ES-I3 (cell line): Measurements from ENCODE around the gene SCAMP5.

Experiments used
- H3K36me3 ChIP-seq: 2 replicates; pipeline ENCODE4 v1.6.1; 2013; ENCODE audit warnings: mild to moderate bottlenecking, low read length, control low read depth, moderate library complexity; ENCODE audit not compliant: insufficient read depth
- H3K4me1 ChIP-seq: 2 replicates; pipeline ENCODE4 v1.6.1; 2013; ENCODE audit warnings: mild to moderate bottlenecking, control low read depth, low read length; ENCODE audit not compliant: insufficient read depth
- H3K9ac ChIP-seq: 2 replicates; pipeline ENCODE4 v1.6.1; 2013; ENCODE audit warnings: low read depth, mild to moderate bottlenecking, low read length, moderate library complexity
- H3K9me3 ChIP-seq: 2 replicates; pipeline ENCODE4 v1.6.1; 2013; ENCODE audit warnings: mild to moderate bottlenecking, low read length, moderate library complexity; ENCODE audit not compliant: control insufficient read depth, insufficient read depth

Gene SCAMP5

DNA sequence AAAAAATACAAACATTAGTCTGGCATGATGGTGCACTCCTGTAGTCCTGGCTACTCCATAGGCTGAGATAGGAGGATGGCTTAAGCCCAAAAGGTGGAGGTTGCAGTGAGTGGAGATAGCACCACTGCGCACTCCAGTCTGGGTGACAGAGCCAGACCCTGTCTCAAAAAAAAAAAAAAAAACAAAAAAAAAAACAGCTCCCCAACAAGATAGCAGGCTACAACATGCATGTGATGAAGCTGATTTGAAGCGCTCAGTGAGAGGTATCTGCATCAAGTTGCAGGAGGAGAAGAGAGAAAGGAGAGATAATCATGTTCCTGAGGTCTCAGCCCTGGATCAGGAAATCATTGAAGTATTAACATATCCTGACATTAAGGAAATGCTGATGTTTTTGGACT lies 27.4 kb downstream of the SCAMP5 start:
- no peaks in the 10 kb centered on the region for H3K4me1 ChIP-seq
- H3K9me3 ChIP-seq: no peaks in the 10 kb centered on the region
- no peaks in the 10 kb centered on the region for H3K36me3 ChIP-seq
- no peak overlapping the region for H3K9ac ChIP-seq

GRCh38 chr15:75023181-75023871 lies 28.0 kb downstream of the SCAMP5 start, which contains the start of gene PPCDC:
PPCDC (plus strand) TSS chr15:75023590; CDS start chr15:75028319, 4,729 bp downstream.
- no peaks in the 10 kb centered on the region for H3K4me1 ChIP-seq
- peak within 1 kb of the TSS; percentile 92 for H3K9ac ChIP-seq
- H3K36me3 ChIP-seq: no peaks in the 10 kb centered on the region
- no peaks in the 10 kb centered on the region for H3K9me3 ChIP-seq

DNA sequence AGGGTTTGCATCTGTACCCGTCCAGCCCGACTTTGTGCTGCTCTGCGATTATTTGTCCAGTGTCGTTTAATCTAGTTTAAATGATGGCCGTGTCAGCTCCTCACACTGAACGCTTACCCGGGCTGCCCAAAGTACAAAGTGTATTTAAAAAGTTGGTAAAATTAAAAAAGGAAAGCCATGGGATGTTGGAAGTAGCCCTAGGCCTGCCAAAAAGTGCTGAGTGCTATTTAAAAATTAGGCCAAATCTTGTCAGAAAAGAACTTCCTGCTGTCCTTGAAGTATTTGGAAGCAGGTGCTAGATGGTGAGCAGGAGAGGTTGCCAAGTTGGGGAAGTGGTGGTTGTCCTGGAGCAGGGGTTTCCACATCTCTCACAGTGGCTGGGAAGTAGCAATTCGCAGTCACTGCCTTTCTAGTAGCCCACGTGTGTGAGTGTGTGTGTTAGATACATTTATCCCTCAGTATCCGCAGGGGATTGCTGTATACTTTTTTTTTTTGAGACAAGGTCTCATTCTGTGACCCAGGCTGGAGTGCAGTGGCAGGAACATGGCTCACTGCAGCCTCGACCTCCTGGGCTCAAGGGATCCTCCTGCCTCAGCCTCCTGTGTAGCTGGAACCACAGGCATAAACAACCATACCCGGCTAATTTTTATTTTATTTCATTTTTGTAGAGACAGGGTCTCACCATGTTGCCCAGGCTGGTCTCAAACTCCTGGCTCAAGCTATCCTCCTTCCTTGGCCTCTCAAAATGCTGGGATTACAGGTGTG lies 28.7 kb downstream of the SCAMP5 start:
- Histone ChIP-seq H3K4me1 (0 out of 2 replicates have a peak, but pooled peaks cover 4% of the 10 kb centered on the region), H3K9ac (peak overlapping the region; percentile 92), H3K9me3 (no peaks in the 10 kb centered on the region), H3K36me3 (no peaks in the 10 kb centered on the region)

DNA sequence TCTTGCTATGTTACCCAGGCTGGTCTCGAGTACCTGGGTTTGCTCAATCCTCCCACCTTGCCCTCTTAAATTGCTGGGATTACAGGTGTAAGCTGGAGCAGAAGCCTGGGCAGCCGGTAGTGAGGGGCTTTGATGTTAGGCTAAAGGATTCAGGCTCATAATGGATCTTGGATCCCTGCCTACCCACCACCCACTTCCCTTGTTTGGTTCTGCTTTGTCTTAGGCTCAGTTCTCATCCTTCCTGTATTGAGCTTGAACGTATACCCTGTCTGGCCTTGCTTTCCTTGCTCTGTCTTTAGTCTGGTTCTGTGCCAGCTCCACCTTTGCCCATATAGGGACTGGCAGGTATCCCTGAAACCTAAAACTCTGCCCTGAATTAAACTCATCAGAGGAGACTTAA lies 29.7 kb downstream of the SCAMP5 start:
- Histone ChIP-seq H3K36me3 (no peaks in the 10 kb centered on the region), H3K9me3 (no peaks in the 10 kb centered on the region), H3K9ac (no peak overlapping the region), H3K4me1 (peaks cover 10% of the 10 kb centered on the region; the same call in 1 of the 2 replicates)

DNA sequence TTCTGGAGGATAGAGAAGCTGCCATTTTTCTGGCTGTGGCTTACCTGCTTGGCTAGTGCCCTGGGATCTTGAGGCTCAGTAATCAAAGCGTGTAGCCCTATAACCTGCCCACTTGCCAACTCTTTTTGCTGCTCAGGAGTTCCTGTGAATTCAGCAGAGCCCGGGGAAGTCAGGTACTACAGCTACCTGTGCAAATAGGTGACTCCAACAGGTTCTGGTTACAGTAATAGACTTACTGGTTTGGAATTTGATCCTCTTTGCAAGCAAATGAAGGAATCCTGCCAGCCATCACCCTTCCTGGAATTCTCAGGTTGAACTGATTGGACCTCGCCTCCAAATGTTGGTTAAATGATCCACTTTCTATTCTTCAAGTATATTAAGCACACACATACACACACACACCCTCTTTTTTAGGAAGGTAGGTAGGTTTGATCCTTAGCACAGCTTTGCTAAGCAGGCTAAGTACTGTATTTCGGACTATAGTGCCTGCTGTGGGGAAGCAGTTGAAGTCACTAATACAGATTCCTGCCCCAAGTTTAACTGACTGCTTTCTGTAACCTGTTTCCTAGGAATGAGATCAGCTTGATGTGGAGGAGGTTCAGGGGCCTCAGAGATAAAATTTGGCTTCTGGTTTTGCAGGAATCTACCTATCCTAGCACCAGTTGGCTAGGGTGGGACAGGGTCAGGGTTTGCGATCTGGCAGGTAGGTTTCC lies 30.3 kb downstream of the SCAMP5 start:
- no peak overlapping the region for H3K9ac ChIP-seq

GRCh38 chr15:75027551-75027950 lies 32.2 kb downstream of the SCAMP5 start:
- Histone ChIP-seq H3K9me3 (no peaks in the 10 kb centered on the region), H3K4me1 (peaks cover 22% of the 10 kb centered on the region; the same call in 1 of the 2 replicates), H3K36me3 (0 out of 2 replicates have a peak, but pooled peaks cover 2% of the 10 kb centered on the region), H3K9ac (no peak overlapping the region)

More for the DNA sequence above, 30.3 kb downstream of the SCAMP5 start:
- H3K4me1 ChIP-seq: peaks cover 12% of the 10 kb centered on the region; the same call in 1 of the 2 replicates
- no peaks in the 10 kb centered on the region for H3K9me3 ChIP-seq
- no peaks in the 10 kb centered on the region for H3K36me3 ChIP-seq

DNA sequence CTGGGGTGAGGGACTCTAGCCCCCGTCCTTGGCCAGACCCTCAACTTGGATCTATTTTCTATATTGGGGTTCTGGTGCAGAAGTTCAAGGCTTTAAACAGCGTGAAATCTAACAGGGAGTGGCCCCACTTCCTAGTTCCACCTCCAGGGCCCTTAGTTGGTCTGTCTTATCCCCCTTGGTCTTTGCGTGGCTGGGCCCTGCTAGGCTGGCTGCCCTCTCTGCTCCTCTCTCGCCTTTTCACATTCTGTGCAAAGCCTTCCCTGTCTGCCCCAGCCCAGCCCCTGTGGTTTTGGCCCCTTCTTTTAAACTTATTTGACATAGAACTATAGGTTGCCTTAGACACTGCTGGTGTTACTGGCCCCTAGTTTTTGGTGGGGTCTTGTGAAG lies 33.6 kb downstream of the SCAMP5 start:
- Histone ChIP-seq H3K4me1 (peaks cover 22% of the 10 kb centered on the region; the same call in 1 of the 2 replicates), H3K36me3 (0 out of 2 replicates have a peak, but pooled peaks cover 2% of the 10 kb centered on the region), H3K9me3 (no peaks in the 10 kb centered on the region), H3K9ac (no peak overlapping the region)

DNA sequence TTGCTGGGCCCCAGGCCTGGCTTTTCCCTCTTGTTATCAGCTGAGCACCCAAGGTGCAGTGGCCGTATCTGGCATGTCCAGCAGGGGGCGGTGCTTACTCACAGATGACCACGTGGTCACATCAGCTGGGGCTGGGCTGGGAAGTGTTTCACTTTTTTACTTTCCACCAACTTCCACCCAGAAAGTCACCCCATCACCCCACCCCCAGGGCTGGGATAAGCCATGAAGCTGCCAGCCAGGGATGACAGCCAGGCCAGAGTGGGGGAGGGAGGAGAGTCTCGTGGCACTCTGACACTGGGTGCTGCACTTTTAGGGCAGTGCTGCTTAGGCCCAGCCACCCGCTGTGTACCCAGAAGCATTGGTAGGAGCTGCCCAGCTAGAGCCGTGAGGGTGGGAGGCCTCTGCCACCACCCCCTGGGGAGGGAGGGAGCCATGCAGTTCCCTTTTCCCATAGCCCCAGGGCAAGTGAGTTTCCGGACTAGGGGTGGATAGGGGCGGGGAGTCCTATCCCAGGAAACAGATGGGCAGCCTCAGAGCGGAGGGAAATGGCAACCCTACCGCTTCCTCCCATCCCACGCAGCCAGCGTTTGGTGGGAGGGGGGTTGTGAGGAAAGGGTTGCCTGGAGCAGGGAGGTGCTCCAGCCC lies 34.1 kb downstream of the SCAMP5 start:
- Histone ChIP-seq H3K9ac (no peak overlapping the region), H3K4me1 (peaks cover 22% of the 10 kb centered on the region; the same call in 1 of the 2 replicates), H3K9me3 (no peaks in the 10 kb centered on the region)

GRCh38 chr15:75030023-75030413 lies 34.7 kb downstream of the SCAMP5 start:
- Histone ChIP-seq H3K9ac (no peak overlapping the region), H3K4me1 (peaks cover 22% of the 10 kb centered on the region; the same call in 1 of the 2 replicates), H3K36me3 (0 out of 2 replicates have a peak, but pooled peaks cover 2% of the 10 kb centered on the region), H3K9me3 (no peaks in the 10 kb centered on the region)

More for the DNA sequence above, 34.1 kb downstream of the SCAMP5 start:
- 0 out of 2 replicates have a peak, but pooled peaks cover 2% of the 10 kb centered on the region for H3K36me3 ChIP-seq

DNA sequence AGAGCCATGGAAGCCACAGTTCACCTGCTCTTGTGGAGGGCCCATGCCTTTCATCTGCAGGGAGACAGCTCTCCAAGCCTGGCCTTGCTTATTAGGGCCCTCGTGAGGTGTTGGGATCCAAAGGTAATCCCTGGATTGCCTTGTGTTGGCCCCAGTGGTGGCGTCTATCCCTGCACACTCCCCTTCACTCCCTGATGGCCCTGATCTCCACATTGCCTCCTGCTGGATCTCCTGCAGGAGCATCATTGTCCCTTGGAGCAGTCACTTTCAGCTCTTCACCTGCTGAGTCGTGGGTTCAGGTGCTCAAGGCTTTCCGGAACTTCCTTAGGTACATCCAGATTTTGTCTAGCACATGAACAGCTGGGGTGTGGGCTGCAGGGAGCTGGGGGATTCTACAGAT lies 35.1 kb downstream of the SCAMP5 start:
- H3K9me3 ChIP-seq: no peaks in the 10 kb centered on the region
- H3K9ac ChIP-seq: no peak overlapping the region
- H3K36me3 ChIP-seq: 0 out of 2 replicates have a peak, but pooled peaks cover 2% of the 10 kb centered on the region
- H3K4me1 ChIP-seq: peaks cover 22% of the 10 kb centered on the region; the same call in 1 of the 2 replicates

DNA sequence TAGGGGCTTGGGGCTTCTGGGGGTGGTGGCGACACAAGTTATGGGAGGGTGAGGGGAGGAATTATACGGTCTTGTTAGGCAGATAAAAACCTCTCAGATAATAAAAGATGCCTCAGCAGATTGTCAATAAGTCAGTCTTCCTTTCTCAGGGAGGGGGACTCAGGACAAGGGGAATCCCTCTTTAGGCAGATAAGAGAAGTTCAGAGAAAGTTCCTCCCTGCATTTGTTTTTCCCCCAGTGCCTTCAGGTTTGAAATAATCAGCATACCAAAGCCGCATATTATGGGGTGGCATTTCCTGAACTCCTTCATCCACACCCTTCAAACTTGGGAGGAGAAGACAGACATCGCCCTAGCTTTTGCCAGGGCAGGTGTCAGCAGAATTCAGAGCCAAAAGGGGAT lies 36.5 kb downstream of the SCAMP5 start:
- Histone ChIP-seq H3K4me1 (peaks cover 22% of the 10 kb centered on the region; the same call in 1 of the 2 replicates), H3K36me3 (0 out of 2 replicates have a peak, but pooled peaks cover 2% of the 10 kb centered on the region), H3K9me3 (no peaks in the 10 kb centered on the region), H3K9ac (no peak overlapping the region)

DNA sequence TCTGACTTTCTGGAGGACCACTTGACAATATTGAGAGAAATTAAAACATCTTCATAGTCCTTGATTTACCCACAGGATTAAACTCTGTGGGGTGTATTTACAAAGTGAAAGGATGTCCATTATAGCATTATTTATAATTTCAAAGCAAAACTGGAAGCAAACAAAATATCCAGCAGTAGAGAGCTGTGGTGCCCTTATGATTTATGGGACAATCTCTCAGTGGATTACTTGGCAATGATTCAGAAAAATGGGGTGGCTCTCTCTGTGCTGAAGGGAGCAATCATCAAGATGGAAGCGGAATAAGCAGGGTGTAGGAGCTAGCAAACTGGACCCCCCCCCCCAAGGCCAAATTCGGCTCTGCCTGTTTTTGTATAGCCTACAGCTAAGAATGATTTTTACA lies 37.0 kb downstream of the SCAMP5 start:
- Histone ChIP-seq H3K9ac (no peak overlapping the region), H3K4me1 (peaks cover 22% of the 10 kb centered on the region; the same call in 1 of the 2 replicates), H3K9me3 (no peaks in the 10 kb centered on the region), H3K36me3 (0 out of 2 replicates have a peak, but pooled peaks cover 2% of the 10 kb centered on the region)

DNA sequence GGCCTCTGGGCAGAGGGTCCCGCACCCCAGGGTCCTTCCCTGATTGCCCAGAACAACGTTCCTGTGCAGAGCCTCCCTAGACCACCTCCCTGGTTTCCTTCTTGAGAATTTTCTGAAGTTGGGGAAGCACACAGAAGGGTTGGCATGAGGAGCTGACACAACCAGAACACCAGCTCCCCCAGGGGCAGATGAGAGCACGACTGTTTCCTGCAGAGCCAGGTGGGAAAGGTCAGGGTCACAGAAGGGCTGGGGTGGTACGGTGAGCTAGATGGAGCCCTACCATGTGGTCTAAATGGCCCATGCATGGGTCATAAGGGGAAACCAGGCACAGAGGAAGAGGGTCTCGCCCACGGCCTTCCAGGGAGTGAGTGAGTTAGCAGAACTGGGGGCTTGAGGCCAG lies 38.4 kb downstream of the SCAMP5 start:
- Histone ChIP-seq H3K9me3 (no peaks in the 10 kb centered on the region), H3K9ac (no peak overlapping the region), H3K4me1 (peaks cover 18% of the 10 kb centered on the region; the same call in 1 of the 2 replicates), H3K36me3 (0 out of 2 replicates have a peak, but pooled peaks cover 2% of the 10 kb centered on the region)
